HepG2 (cell line): ENCODE measurements around the gene PLXNA3. TPM values are rescaled to one million over a fixed set of nuclear protein-coding genes. Genes with fewer than 3 reads are reported as not detected.

Source experiments
- ATAC-seq: fragments of 200-7000 bp; cut with Tn5 transposase; 3 replicates; pipeline ENCODE4 v1.9.1; 2020; ENCODE audit warnings: mild to moderate bottlenecking, moderate library complexity
- BruUV-seq: library from RNA; stranded (reverse); fragments of 400-500 nt; replicated peaks from 2 replicates; lab custom pipeline; 2021; lab: Mats Ljungman, UMichigan
- CTCF ChIA-PET: fragments of 300-600 bp; formaldehyde crosslinking; extraction: SDS; loops from one replicate; lab custom pipeline; 2021; ENCODE audit warnings: low total read pairs, inconsistent platforms, low intra/inter-chr PET ratio; lab: Yijun Ruan, JAX
- POLR2A ChIA-PET: fragments of 350-600 bp; sonication (Branson Sonifier 250); formaldehyde crosslinking; loops from one replicate; lab custom pipeline; 2020; ENCODE audit warnings: antibody characterized with exemption, inconsistent platforms; lab: Yijun Ruan, JAX
- DNase-seq: peaks from one replicate; pipeline ENCODE4 v3.0.0-alpha.2; 2015; ENCODE audit warnings: low spot score
- FAIRE-seq: peaks from 3 replicates; lab custom pipeline; 2011; peaks lifted over from hg19 to GRCh38; lab: Jason Lieb, UNC
- H2AFZ ChIP-seq: one replicate; pipeline ENCODE4 v1.6.1; 2011; ENCODE audit warnings: low read length, inconsistent platforms
- H3K27ac ChIP-seq: fragments of 300-600 bp; 3 replicates; pipeline ENCODE4 v1.8.0; 2011; ENCODE audit warnings: mixed run types, mild to moderate bottlenecking, mixed read lengths, low read length, inconsistent platforms; ENCODE audit not compliant: insufficient read depth; ENCODE audit errors: extremely low read length
- H3K27me3 ChIP-seq, 2 experiments: fragments of 200-600 bp in 1 of 2; 2 replicates in 1 of 2; 3 replicates in 1 of 2; pipeline versions ENCODE4 v1.6.0 to v1.8.0; 2011; ENCODE audit warnings: low read length in 2 of 2, mild to moderate bottlenecking in 2 of 2, moderate library complexity in 2 of 2, inconsistent platforms in 1 of 2; ENCODE audit not compliant: insufficient read depth in 2 of 2, control insufficient read depth in 1 of 2
- H3K36me3 ChIP-seq, 2 experiments: fragments of 200-600 bp in 1 of 2; replicated peaks in 1 of 2; 2 replicates in 1 of 2; 3 replicates in 1 of 2; pipeline versions ENCODE4 v1.5.1 to v1.8.0; 2011; ENCODE audit warnings: low read length in 2 of 2, inconsistent platforms in 1 of 2; ENCODE audit not compliant: insufficient read depth in 2 of 2, control insufficient read depth in 1 of 2
- H3K4me1 ChIP-seq: 2 replicates; pipeline ENCODE4 v1.5.1; 2012; ENCODE audit warnings: low read length, inconsistent platforms; ENCODE audit not compliant: insufficient read depth
- H3K4me2 ChIP-seq: 2 replicates; pipeline ENCODE4 v1.6.0; 2011; ENCODE audit warnings: low read depth, low read length, inconsistent platforms
- H3K4me3 ChIP-seq, 3 experiments: fragments of 200-600 bp in 1 of 3; sonication (generic), shearing (Covaris generic) in 1 of 3; replicated peaks in 1 of 3; 2 replicates each; pipeline ENCODE4 v1.5.1; 2011 to 2016; ENCODE audit warnings: low read length in 3 of 3, inconsistent platforms in 2 of 3, low read depth in 2 of 3, mild to moderate bottlenecking in 2 of 3, control low read depth in 1 of 3, mixed read lengths in 1 of 3; ENCODE audit not compliant: insufficient read depth in 1 of 3
- H3K79me2 ChIP-seq: one replicate; pipeline ENCODE4 v1.6.1; 2011; ENCODE audit warnings: low read length, inconsistent platforms; ENCODE audit not compliant: insufficient read depth
- H3K9ac ChIP-seq: 2 replicates; pipeline ENCODE4 v1.6.0; 2011; ENCODE audit warnings: mild to moderate bottlenecking, low read depth, low read length, inconsistent platforms; ENCODE audit not compliant: insufficient read depth
- H3K9me3 ChIP-seq: 2 replicates; pipeline ENCODE4 v1.5.1; 2012; ENCODE audit warnings: mild to moderate bottlenecking, low read length
- H4K20me1 ChIP-seq: 2 replicates; pipeline ENCODE4 v1.6.0; 2011; ENCODE audit warnings: inconsistent platforms, mild to moderate bottlenecking, low read length, moderate library complexity; ENCODE audit not compliant: insufficient read depth
- HMGXB3 ChIP-seq: sonication (generic); formaldehyde crosslinking; IDR thresholded peaks from 2 replicates; pipeline ENCODE4 v1.4.0; 2020; ENCODE audit warnings: missing genetic modification reagents, borderline replicate concordance
- JARID2 ChIP-seq: sonication (generic); formaldehyde crosslinking; IDR thresholded peaks from 2 replicates; pipeline ENCODE4 v1.8.1; 2023; ENCODE audit warnings: missing genetic modification reagents, inconsistent platforms; ENCODE audit not compliant: insufficient replicate concordance
- MTF2 ChIP-seq: sonication (generic); formaldehyde crosslinking; IDR thresholded peaks from 2 replicates; pipeline ENCODE4 v1.5.0; 2020; ENCODE audit warnings: missing genetic modification reagents, borderline replicate concordance
- RBFOX2 ChIP-seq: fragments of 200-400 bp; formaldehyde crosslinking; IDR thresholded peaks from 2 replicates; pipeline ENCODE4 v1.6.1; 2017; ENCODE audit warnings: low read depth, mild to moderate bottlenecking, low read length
- SNAPC2 ChIP-seq: sonication (generic); formaldehyde crosslinking; IDR thresholded peaks from 2 replicates; pipeline ENCODE4 v1.8.1; 2022; ENCODE audit warnings: mild to moderate bottlenecking, missing genetic modification reagents
- THYN1 ChIP-seq: sonication (generic); formaldehyde crosslinking; IDR thresholded peaks from 2 replicates; pipeline ENCODE4 v1.8.1; 2023; ENCODE audit warnings: low read depth, mild to moderate bottlenecking, moderate library complexity, missing genetic modification reagents, borderline replicate concordance
- ZFP36L1 ChIP-seq: sonication (generic); formaldehyde crosslinking; IDR thresholded peaks from 2 replicates; pipeline ENCODE4 v1.8.0; 2022; ENCODE audit warnings: mild to moderate bottlenecking, missing genetic modification reagents, moderate library complexity
- ZNF180 ChIP-seq: sonication (generic); formaldehyde crosslinking; IDR thresholded peaks from 2 replicates; pipeline ENCODE4 v1.4.0; 2020; ENCODE audit warnings: low read depth, missing genetic modification reagents, borderline replicate concordance
- ZNF605 ChIP-seq: sonication (generic); formaldehyde crosslinking; IDR thresholded peaks from 2 replicates; pipeline ENCODE4 v1.8.0; 2022; ENCODE audit warnings: mild to moderate bottlenecking, missing genetic modification reagents
- WGBS: methylation state at CpG from one replicate; pipeline ENCODE4 v1.1.6; 2017; ENCODE audit warnings: low lambda C conversion rate; 5-methylcytosine and 5-hydroxymethylcytosine counted together
- in situ Hi-C: cut with HindIII; loops from 2 replicates; pipeline ENCODE4 v1.10.0; 2017; ENCODE audit warnings: low pct_unique_long_range_greater_than_20kb; ENCODE audit not compliant: extremely low pct_ligation_motif_present
- intact Hi-C: fragments of 100-400 bp; cut with micrococcal nuclease; formaldehyde crosslinking; loops from one replicate; pipeline ENCODE4 v1.10.0; 2022; ENCODE audit not compliant: unreplicated experiment
- polyA plus RNA-seq, 8 experiments: library from polyadenylated mRNA; depleted of rRNA in 3 of 8; stranded (reverse) in 7 of 8; unstranded in 1 of 8; fragments of >200 nt; fragmentation: Illumina TruSeq in 4 of 8; extraction: Trizol in 4 of 8; gene quantifications; 2 replicates each; pipeline versions ENCODE4 v1.2.1 to v1.2.3, GENCODE V29; 2011 to 2016; ENCODE audit warnings: low read depth in 4 of 8, missing spikeins in 1 of 8, mixed read lengths in 1 of 8; ENCODE audit not compliant: insufficient read depth in 1 of 8
- total RNA-seq, 5 experiments: library from RNA; depleted of rRNA; stranded (reverse); fragments of >200 nt; fragmentation: Illumina TruSeq; extraction: Trizol; gene quantifications; 2 replicates each; pipeline ENCODE4 v1.2.3, GENCODE V29; 2016; ENCODE audit warnings: low read depth in 1 of 5
- TF ChIP-seq, protein P1 (sequence below): sonication (generic); formaldehyde crosslinking; IDR thresholded peaks from 2 replicates; pipeline ENCODE4 v1.5.0; 2020; ENCODE audit warnings: mild to moderate bottlenecking, low read depth, missing genetic modification reagents, borderline replicate concordance

PLXNA3 gene
- total and polyA plus RNA-seq, 2 of the 13 experiments (the other 11 are each of a cell fraction or from before 2014, with no cell fraction given), result 5.8 to 20.6 TPM

- TF ChIP-seq HMGXB3 (CRISPR knock-in tag), result no peak
- TF ChIP-seq ZNF605 (CRISPR knock-in tag), result no peak
- no peak for TF ChIP-seq ZNF180 (CRISPR knock-in tag)
- TF ChIP-seq ZFP36L1 (CRISPR knock-in tag), result no peak
These were observed 7.5 kb downstream of the PLXNA3 start (continued) for GRCh38 chrX:154465601-154466000.

- H3K9ac ChIP-seq, result no peak overlapping the region
- no peaks in the 10 kb centered on the region for H3K4me1 ChIP-seq
- WGBS, result no CpG with 5 or more reads among the region's 32 CpGs
- no peak overlapping the region for H3K4me2 ChIP-seq
- peak; percentile 33 for TF ChIP-seq RBFOX2
- TF ChIP-seq THYN1 (CRISPR knock-in tag), result no peak
- no peak for TF ChIP-seq MTF2 (CRISPR knock-in tag)
- no peak for TF ChIP-seq JARID2
- no peak for TF ChIP-seq SNAPC2 (CRISPR knock-in tag)
- TF ChIP-seq, protein P1, sequence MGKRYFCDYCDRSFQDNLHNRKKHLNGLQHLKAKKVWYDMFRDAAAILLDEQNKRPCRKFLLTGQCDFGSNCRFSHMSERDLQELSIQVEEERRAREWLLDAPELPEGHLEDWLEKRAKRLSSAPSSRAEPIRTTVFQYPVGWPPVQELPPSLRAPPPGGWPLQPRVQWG (CRISPR knock-in tag), result no peak
- no peak overlapping the region for H3K27ac ChIP-seq
- ATAC-seq (no peak), FAIRE-seq (no peak), DNase-seq (no peak)
- in situ Hi-C loops (no loop called here), intact Hi-C loops (no loop called here)
- no peak overlapping the region for H2AFZ ChIP-seq
- peaks cover 3 to 9% of the 10 kb centered on the region in 2 experiments; a peak in 3 of 5 replicates for H3K36me3 ChIP-seq
- no peaks in the 10 kb centered on the region for H3K9me3 ChIP-seq
- CTCF ChIA-PET, result no interaction called here
- H3K27me3 ChIP-seq, result no peaks in the 10 kb centered on the region
- H3K4me3 ChIP-seq, result no peak overlapping the region
- H3K79me2 ChIP-seq, result no peaks in the 10 kb centered on the region
- H4K20me1 ChIP-seq, result no peaks in the 10 kb centered on the region
- BruUV-seq, result no TSS peak
- POLR2A ChIA-PET, result no interaction called here
These were observed 8.0 kb downstream of the PLXNA3 start for GRCh38 chrX:154466036-154466435.
